Measurements from ENCODE around the gene MAP4K4. TPM values are rescaled to one million over a fixed set of nuclear protein-coding genes. Genes with fewer than 3 reads are reported as not detected.

The MAP4K4 gene
- total RNA-seq, 1 donor from 2014 or later = 122 TPM

DNA sequence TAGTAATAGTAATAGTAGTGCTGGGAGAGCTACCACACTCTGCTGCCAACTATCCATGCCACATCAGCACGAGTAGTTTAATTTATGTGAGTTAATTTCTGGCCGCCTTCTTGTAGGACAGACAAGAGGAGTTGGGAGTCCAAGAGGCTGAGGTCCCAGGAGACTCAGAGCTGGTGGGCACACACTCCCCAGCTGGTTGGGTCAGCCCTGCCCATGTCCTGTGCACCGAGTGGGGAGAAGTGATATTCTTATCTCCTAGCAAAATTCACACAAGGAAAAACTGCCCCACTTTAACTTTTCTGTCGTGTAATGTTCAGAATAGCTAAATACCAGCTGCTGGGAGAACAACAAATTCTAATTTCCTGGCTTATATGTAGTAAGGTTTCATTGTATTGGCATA, 15.2 kb upstream of the MAP4K4 start:
- no peak for DNase-seq (ENCODE audit: low spot score)
- no peaks in the 10 kb centered on the region for H3K27me3 Mint-ChIP-seq (ENCODE audit: low read depth)

DNA sequence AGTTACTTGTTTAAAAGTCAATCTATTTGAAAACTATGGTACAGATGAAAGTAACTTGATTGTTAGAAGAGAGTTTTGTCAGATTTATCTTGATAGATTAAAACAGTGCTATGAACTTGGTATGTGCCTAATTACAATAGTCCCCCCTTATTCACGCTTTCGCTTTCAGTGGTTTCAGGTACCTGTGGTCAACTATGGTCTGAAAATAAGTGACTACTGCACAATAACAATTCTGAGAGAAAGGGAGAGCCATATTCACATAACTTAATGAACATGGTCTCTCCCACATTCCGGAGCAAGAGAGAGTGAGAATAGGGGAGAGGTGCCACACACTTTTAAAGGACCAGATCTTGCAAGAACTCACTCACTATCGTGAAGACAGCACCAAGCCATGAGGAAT, 13.2 kb upstream of the MAP4K4 start:
- Mint-ChIP-seq H3K27me3 (ENCODE audit: low read depth) (no peaks in the 10 kb centered on the region), H3K9me3 (ENCODE audit: low read depth) (no peaks in the 10 kb centered on the region), H3K36me3 (ENCODE audit: low read depth) (no peaks in the 10 kb centered on the region), H3K4me3 (ENCODE audit: unreplicated experiment) (no peak overlapping the region), H3K27ac (ENCODE audit: unreplicated experiment) (no peak overlapping the region), H3K4me1 (ENCODE audit: low read depth) (no peaks in the 10 kb centered on the region)
- TF ChIP-seq, protein P1, sequence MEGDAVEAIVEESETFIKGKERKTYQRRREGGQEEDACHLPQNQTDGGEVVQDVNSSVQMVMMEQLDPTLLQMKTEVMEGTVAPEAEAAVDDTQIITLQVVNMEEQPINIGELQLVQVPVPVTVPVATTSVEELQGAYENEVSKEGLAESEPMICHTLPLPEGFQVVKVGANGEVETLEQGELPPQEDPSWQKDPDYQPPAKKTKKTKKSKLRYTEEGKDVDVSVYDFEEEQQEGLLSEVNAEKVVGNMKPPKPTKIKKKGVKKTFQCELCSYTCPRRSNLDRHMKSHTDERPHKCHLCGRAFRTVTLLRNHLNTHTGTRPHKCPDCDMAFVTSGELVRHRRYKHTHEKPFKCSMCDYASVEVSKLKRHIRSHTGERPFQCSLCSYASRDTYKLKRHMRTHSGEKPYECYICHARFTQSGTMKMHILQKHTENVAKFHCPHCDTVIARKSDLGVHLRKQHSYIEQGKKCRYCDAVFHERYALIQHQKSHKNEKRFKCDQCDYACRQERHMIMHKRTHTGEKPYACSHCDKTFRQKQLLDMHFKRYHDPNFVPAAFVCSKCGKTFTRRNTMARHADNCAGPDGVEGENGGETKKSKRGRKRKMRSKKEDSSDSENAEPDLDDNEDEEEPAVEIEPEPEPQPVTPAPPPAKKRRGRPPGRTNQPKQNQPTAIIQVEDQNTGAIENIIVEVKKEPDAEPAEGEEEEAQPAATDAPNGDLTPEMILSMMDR (IDR thresholded peaks at IDR 0.05) = no peak
- DNase-seq (ENCODE audit: low spot score) = no peak

More for the DNA sequence above, 15.2 kb upstream of the MAP4K4 start:
- TF ChIP-seq, protein P1 (IDR thresholded peaks at IDR 0.05) = no peak
- H3K36me3 Mint-ChIP-seq (ENCODE audit: low read depth) = no peaks in the 10 kb centered on the region
- no peak overlapping the region for H3K27ac Mint-ChIP-seq (ENCODE audit: unreplicated experiment)
- H3K4me1 Mint-ChIP-seq (ENCODE audit: low read depth) = no peaks in the 10 kb centered on the region
- H3K4me3 Mint-ChIP-seq (ENCODE audit: unreplicated experiment) = no peak overlapping the region
- peaks cover 4% of the 10 kb centered on the region for H3K9me3 Mint-ChIP-seq (ENCODE audit: low read depth)

DNA sequence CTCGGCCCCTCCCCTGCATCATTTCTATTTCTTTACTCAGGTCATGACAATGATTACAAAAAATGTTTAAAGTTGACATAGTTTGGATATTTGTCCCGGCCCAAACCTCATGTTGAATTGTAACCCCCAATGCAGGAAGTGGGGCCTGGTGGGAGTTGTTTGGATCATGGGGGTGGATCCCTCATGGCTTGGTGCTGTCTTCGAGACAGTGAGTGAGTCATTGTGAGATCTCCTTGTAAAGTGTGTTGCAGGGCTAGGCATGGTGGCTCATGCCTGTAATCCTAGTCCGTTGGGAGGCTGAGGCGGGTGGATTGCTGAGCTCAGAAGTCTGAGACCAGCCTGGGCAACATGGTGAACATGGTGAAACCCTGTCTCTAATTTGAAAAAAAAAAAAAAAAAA, 9.2 kb upstream of the MAP4K4 start:
- no peaks in the 10 kb centered on the region for H3K27me3 Mint-ChIP-seq (ENCODE audit: low read depth)

DNA sequence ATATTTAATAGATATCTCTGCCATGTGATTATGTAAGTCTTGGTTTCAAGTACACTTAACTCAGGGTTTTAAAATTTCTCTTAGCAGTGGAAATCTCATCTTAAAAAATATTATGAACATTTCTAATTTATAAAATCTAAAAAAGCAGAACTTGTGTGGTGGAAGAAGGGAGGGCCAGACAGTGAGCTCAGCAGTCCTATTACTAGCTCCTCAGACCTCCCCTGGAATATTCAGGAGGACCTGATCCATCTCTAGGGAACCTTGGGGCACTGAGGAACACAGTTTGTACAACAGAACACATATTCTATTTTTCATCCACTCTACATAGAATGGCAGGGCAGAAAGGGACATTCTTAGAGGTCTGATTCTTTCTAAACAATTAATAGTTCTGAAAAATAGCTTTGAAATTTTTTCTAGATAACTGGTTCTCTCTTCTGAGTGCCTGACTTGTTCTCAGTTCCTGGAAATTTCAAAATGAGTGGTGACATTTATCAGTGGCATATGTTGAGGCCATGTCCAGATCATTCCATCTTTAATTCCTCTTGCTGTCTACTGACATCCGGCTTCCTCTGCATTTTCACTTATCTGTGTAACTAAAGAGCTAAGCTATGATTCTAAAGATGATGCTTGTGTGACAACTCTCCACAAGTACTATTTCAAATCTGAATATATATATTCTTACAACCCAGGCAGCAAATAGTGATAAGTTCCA, 8.2 kb upstream of the MAP4K4 start:
- Mint-ChIP-seq H3K4me1 (ENCODE audit: low read depth) (no peaks in the 10 kb centered on the region), H3K9me3 (ENCODE audit: low read depth) (no peaks in the 10 kb centered on the region), H3K36me3 (ENCODE audit: low read depth) (no peaks in the 10 kb centered on the region), H3K27me3 (ENCODE audit: low read depth) (no peaks in the 10 kb centered on the region), H3K4me3 (ENCODE audit: unreplicated experiment) (no peak overlapping the region), H3K27ac (ENCODE audit: unreplicated experiment) (no peak overlapping the region)
- TF ChIP-seq, protein P1 (IDR thresholded peaks at IDR 0.05) = no peak
- DNase-seq (ENCODE audit: low spot score) = no peak

More for the DNA sequence above, 9.2 kb upstream of the MAP4K4 start:
- Mint-ChIP-seq H3K27ac (ENCODE audit: unreplicated experiment) (no peak overlapping the region), H3K9me3 (ENCODE audit: low read depth) (no peaks in the 10 kb centered on the region), H3K4me1 (ENCODE audit: low read depth) (no peaks in the 10 kb centered on the region), H3K36me3 (ENCODE audit: low read depth) (no peaks in the 10 kb centered on the region), H3K4me3 (ENCODE audit: unreplicated experiment) (no peak overlapping the region)
- TF ChIP-seq, protein P1 (IDR thresholded peaks at IDR 0.05) = no peak
- no peak for DNase-seq (ENCODE audit: low spot score)

DNA sequence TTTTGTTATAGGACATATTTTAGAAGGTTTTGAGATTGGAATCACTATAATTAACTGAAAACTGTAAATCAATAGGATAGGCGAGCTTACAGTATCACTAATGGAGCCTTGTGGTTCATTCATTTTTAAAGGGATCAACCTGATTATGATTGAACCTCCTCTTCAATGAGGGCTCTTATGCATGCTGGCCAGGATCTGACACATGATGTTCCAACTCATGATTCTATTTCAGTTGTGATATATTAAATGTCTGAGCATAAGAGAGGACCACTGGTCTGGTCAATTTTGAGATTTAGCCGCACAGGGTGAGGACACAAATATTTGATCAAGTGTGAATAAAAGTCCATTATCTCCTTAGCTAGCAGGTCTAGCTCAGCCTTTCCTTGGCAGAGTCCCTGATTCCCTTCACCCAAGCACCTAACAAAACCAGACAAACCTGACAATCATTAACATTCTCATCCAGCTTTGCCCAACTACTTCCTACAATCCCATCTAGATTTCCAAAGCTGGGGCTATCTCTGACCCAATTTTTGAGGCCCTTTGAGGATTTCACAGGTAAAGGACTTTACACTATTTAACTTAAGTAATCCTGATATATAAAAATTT, 6.9 kb upstream of the MAP4K4 start:
- Mint-ChIP-seq H3K4me1 (ENCODE audit: low read depth) (no peaks in the 10 kb centered on the region), H3K27me3 (ENCODE audit: low read depth) (no peaks in the 10 kb centered on the region), H3K4me3 (ENCODE audit: unreplicated experiment) (no peak overlapping the region), H3K27ac (ENCODE audit: unreplicated experiment) (no peak overlapping the region), H3K9me3 (ENCODE audit: low read depth) (no peaks in the 10 kb centered on the region), H3K36me3 (ENCODE audit: low read depth) (no peaks in the 10 kb centered on the region)
- TF ChIP-seq, protein P1 (IDR thresholded peaks at IDR 0.05) = no peak
- DNase-seq (ENCODE audit: low spot score) = no peak

Data from chondrocyte (in vitro differentiated cells).